Cortex of kidney (tissue), 1 donor: ENCODE data around the gene NKD2.

Source experiments
- DNase-seq: peaks from one replicate; lab custom pipeline; 2025; lab: John Stamatoyannopoulos, UW

Gene NKD2

GRCh38 chr5:978693-979092, 29.9 kb upstream of the NKD2 start:
- DNase-seq: no peak

DNA sequence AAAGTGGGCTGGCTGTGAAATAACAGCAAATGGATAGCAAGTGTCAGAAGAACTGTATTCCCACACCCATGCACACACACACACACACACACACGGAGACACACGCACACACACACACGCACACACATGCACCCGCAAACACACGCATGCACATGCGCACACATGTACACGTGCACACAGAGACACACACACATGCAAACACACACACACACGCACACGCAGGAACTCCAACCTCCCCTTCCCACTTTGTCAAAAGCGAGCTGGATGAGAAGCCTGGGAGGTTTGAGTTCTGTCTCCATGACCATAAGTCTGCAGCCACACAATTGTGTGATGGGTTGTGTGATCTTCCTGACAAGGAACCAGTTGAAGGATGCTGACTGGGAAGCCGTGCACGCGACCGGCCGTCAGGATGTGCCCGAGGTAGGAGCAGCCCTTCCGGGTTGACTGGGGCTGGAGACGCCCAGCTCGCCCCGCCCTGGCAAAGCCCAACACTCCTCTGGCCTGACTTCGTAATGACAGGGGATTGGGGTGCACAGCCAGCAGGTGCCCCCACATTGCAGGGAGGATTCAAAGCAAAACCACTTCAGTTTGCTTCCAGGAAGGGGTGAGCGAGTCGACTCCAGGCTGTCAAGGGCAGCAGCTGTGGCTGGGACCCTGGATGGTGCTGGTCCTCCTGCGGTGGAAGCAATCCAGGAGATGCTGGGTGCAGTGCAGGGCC, 29.3 kb upstream of the NKD2 start:
- no peak for DNase-seq

DNA sequence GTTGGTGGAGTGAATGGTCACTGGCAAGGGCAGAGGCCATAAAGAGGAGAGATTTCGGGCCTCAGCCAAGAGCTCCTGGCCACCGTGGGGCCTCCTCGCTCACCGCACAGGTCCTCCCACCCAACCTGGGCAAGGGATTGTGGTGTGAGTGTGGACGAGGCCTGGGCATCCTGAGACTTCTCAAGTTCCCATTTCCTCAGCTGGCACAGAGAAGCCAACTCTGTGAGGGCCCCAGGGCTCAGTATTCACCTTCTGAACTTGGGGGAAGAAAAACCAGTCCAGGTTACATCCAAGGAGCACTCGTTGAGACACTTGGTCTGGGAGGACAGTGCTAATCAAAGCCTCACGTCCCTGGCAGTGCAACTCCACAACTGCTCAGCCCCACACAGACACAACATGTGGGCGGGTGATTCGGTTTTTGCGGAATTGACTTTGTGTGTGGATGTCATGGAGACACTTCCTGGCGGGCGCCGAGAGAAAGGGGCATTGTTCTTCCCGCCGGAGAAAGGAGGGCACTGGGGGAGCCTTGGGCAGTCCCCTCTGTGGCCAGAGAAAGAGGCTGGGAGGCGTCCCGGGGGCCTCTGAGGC, 28.5 kb upstream of the NKD2 start:
- DNase-seq: no peak

GRCh38 chr5:980966-981365, 27.6 kb upstream of the NKD2 start:
- DNase-seq: no peak

GRCh38 chr5:981456-981855, 27.1 kb upstream of the NKD2 start:
- no peak for DNase-seq

DNA sequence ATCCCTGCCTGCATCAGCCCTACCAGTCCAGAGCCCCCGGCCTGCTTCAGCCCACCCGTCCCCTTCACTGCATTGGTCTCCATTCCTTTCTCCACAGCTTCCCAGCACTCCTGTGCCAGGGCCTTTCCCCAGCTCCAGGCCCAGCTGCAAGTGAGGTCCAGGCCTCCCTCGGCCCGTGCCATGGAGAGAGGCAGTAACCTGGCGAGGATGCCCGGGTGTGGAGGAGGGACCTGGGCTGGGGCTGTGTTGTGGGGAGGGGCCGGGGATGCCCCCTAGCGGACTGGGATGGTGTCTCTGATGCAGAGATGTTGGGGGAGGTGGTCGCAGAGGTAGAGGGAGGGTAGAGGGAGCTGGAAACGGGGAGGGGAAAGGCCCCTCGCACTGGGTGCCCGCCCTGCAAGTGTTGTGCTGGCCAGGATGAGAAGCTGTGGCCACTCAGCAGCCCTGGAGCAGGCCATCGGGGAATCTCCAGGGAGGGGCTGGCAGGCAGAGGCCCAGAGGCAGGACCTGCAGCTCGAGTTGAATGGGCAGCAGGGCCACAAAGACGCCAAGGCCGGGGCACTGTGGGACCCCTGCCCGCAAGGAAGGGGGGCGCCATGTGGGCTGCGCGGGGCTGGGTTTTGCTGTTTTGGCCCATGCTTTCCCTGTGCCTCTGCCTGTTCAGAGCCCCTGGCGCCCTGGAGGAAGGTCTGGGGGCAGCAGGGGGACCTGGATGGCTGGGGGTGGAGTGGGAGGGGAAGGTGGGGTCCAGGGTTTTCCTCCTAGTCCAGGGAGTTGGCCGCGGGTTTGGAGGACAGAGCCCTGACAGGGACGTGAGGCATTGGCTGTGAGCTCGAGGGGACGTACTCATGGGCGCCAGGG, 26.0 kb upstream of the NKD2 start:
- no peak for DNase-seq

GRCh38 chr5:983238-983524, 25.4 kb upstream of the NKD2 start:
- no peak for DNase-seq

- DNase-seq: no peak
Measured at GRCh38 chr5:983568-983967, 25.0 kb upstream of the NKD2 start.

DNA sequence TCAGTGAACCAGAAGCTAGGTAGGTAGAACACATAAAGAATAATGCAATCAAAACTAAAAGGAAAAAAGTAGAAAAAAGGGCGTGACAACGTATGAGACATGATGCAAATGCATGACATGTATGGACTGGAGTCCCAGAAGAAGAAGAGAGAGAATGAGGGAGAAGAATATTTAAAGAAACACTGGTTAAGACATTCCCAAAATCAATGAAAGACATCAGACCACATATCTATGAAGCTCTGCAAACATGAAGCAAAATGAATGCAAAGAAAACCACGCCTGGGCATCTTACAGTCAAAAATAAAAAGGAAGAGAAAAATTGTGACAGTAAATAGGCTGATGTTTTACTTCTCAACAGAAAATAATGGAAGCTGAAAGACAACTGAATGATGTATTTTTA, 23.8 kb upstream of the NKD2 start:
- no peak for DNase-seq

DNA sequence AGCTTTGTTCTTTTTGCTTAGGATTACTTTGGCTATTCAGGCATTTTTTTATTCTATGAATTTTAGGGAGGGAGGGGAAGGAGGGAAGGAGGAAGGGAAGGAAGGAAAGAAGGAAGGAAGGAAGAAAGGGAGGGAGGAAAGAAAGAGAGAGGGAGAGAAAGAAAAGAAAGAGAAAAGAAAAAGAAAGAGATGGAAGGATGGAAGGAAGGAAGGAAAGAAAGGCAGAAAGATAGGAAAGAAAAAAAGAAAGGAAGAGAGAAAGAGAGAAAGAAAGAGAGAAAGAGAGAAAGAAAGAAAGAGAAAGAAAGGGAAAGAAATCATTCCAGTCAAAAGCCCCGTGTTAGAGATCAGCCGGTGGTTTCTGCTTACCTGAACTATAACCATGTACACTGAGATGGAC, 20.8 kb upstream of the NKD2 start:
- no peak for DNase-seq

DNA sequence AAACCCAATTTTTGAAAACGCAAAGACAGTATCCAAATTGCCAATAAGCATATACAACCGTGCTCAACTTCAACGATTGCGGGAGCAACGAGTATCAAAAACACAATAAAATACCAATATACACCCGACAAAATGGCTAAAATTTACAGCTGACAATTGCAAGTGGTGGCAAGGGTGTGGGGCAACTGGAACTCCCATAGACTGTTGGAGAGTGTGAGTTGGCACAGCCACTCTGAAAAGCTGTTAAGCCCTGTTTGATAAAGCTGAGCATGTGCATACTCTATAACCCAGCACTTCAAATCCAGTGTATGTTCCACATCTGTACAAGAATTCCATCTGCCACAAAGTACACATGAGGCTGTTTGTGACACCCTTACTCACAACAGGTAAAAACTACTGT, 20.3 kb upstream of the NKD2 start:
- DNase-seq: no peak

- no peak for DNase-seq
Measured at GRCh38 chr5:989961-990530, 18.6 kb upstream of the NKD2 start.

GRCh38 chr5:991472-992267, 16.9 kb upstream of the NKD2 start:
- DNase-seq: no peak

- no peak for DNase-seq
Measured at GRCh38 chr5:994272-994607, 14.4 kb upstream of the NKD2 start.

- DNase-seq: no peak
Measured at GRCh38 chr5:994821-995220, 13.8 kb upstream of the NKD2 start.

DNA sequence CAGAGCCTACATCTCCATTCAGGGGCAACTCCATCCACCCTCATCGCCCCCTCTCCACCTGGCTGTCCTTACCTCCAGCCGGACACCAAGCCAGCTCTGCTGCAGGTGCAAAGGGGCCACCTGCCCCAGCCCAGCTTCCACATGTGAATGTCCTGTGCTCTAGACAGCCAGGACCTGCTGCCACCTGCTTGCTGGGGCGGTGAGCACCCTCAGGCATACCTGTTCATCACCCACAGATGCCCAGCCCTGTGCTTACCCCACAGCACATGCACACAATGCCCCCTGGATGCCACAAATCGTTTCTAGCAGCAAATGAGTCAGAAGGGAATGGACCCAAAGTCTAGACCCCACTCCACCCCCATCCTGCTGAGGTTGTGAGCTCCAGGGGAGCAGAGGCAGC, 13.3 kb upstream of the NKD2 start:
- no peak for DNase-seq

DNA sequence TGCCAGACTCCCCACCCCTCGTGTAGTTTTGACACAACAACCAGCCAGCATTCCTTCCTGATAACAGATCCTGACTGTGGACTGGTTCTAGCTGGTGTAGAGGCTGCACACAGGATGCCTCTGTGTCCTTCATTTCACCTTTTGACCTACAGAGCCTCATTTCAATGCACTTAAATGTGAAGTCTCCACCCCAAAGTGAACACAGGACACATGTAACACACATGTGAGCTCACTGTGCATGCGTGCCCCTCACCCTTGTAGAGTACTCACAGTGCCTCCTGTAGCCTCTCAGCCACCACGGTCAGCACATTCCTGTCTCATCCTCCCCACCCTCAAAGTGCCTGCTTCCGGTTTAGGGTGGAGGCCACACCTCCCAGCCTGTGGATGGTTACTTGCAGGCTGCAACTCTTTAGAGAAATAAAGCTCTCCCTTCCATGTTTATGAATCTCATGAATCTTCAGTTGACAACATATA, 11.6 kb upstream of the NKD2 start:
- no peak for DNase-seq

GRCh38 chr5:997711-998110, 10.9 kb upstream of the NKD2 start:
- no peak for DNase-seq

DNA sequence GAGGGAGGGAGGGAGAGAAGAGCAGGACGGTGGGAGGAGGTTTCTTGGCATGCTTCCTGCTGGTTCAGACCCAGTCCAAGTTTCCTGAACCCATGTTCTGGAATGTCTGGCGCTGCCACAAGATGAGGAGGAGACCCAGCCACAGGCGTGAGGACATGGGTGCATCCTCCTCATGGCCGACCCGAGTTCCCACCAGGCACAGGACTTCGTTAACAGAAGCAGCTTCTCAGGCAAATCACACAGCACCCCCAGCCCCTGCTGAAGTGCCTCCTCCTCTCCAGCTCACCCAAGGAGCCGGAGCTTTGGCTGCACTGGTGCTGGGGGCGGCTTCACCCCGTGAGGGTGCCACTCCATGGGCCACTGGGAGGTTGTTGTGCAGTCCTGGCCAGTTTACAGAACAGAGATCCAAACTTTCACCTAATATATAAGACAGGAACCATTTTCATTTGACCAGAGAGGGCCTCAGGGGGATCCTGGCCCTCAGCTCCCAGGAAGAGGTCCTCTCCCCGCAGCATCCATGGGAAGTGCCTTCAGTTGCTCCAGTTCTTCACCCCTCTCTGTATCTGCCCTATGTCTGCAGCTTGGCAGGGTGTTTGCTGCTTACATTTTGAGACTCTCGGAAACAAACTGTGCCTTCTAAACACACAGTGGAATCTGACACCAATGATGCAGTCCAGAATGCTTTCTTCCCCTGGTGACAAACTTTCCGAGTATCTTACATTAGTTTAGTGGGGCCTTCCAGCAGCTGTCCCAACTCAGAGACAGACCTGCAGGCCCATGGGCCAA, 10.2 kb upstream of the NKD2 start:
- no peak for DNase-seq

DNA sequence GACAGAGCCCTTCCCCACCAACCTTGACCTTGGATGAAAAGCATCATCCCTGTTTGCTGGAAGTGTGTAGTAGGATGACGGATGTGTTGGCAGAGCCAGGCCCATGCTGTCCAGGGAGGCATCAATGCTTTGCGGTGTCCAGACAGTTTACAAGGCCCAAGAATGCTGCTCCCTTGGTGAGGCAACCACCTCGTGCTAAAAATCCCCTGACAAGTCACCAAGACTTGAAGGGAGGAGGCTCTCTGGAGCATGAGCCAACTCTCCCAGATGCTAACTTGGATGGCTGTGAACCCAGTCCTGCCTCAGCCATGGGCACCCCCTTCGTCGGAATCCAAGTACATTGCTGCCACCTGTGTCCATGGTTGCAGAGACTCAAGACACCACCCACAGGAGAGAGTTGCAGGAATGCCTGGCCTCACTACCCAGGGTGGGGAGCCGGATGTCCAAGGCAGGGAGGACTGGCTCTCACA, 9.5 kb upstream of the NKD2 start:
- no peak for DNase-seq

DNA sequence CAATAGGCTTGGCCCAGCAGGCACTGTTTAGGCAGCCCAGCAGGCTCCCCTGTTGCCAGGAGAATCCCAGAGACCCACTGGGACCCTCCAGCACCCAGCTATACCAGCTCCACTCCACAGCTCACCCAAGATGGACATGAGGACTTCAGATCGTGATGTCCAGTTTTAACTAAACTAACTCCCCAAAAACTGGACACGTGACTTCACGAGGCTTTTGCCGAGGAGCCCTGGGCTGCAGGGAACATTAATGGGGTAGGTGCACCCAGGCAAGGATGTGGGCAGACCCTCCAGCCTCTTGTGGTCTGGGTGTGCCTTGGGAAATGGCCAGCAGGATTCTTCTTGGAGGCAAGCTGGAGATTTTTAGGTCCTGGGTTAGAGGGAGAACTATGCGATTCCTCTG, 8.9 kb upstream of the NKD2 start:
- no peak for DNase-seq
